Stimulated activated naive B cell treated with anti-CD40 and anti-IgM and Interleukin-4, amounts not matched to agents 10 μg/mL and 1 μg/mL and 100 μg/mL, for 72 hours (primary cell): ENCODE measurements around the gene SKOR2.

Experiments
- ATAC-seq, 2 donors: fragments of 150-1000 bp; cut with Tn5 transposase; replicated peaks; 2 replicates each; pipeline ENCODE4 v1.10.0; 2021; ENCODE audit warnings: moderate library complexity in 1 of 2
- DNase-seq: peaks from one replicate; pipeline ENCODE4 v3.0.0; 2021
- H3K27ac Mint-ChIP-seq: one replicate; pipeline ENCODE4 v1.8.0; 2022; ENCODE audit warnings: mild to moderate bottlenecking, mixed read lengths
- H3K27me3 Mint-ChIP-seq, 2 donors: one replicate each; pipeline ENCODE4 v1.8.0; 2022; ENCODE audit warnings: mixed read lengths in 2 of 2
- H3K36me3 Mint-ChIP-seq, 2 donors: one replicate each; pipeline ENCODE4 v1.8.0; 2022; ENCODE audit warnings: mixed read lengths in 2 of 2, mild to moderate bottlenecking in 1 of 2
- H3K4me1 Mint-ChIP-seq, 2 donors: one replicate each; pipeline ENCODE4 v1.8.0; 2022; ENCODE audit warnings: mixed read lengths in 2 of 2, mild to moderate bottlenecking in 1 of 2
- H3K4me3 Mint-ChIP-seq, 2 donors: one replicate each; pipeline ENCODE4 v1.8.0; 2022; ENCODE audit warnings: mild to moderate bottlenecking in 2 of 2, mixed read lengths in 2 of 2, moderate library complexity in 1 of 2
- H3K9me3 Mint-ChIP-seq, 2 donors: one replicate each; pipeline ENCODE4 v1.8.0; 2022; ENCODE audit warnings: mixed read lengths in 2 of 2, mild to moderate bottlenecking in 1 of 2

SKOR2 gene, protein sequence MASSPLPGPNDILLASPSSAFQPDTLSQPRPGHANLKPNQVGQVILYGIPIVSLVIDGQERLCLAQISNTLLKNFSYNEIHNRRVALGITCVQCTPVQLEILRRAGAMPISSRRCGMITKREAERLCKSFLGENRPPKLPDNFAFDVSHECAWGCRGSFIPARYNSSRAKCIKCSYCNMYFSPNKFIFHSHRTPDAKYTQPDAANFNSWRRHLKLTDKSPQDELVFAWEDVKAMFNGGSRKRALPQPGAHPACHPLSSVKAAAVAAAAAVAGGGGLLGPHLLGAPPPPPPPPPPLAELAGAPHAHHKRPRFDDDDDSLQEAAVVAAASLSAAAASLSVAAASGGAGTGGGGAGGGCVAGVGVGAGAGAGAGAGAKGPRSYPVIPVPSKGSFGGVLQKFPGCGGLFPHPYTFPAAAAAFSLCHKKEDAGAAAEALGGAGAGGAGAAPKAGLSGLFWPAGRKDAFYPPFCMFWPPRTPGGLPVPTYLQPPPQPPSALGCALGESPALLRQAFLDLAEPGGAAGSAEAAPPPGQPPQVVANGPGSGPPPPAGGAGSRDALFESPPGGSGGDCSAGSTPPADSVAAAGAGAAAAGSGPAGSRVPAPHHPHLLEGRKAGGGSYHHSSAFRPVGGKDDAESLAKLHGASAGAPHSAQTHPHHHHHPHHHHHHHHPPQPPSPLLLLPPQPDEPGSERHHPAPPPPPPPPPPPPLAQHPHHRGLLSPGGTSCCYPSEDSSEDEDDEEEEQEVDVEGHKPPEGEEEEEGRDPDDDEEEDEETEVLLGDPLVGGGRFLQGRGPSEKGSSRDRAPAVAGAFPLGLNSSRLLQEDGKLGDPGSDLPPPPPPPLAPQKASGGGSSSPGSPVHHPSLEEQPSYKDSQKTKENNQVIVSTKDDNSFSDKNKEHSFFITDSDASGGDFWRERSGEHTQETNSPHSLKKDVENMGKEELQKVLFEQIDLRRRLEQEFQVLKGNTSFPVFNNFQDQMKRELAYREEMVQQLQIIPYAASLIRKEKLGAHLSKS

DNA sequence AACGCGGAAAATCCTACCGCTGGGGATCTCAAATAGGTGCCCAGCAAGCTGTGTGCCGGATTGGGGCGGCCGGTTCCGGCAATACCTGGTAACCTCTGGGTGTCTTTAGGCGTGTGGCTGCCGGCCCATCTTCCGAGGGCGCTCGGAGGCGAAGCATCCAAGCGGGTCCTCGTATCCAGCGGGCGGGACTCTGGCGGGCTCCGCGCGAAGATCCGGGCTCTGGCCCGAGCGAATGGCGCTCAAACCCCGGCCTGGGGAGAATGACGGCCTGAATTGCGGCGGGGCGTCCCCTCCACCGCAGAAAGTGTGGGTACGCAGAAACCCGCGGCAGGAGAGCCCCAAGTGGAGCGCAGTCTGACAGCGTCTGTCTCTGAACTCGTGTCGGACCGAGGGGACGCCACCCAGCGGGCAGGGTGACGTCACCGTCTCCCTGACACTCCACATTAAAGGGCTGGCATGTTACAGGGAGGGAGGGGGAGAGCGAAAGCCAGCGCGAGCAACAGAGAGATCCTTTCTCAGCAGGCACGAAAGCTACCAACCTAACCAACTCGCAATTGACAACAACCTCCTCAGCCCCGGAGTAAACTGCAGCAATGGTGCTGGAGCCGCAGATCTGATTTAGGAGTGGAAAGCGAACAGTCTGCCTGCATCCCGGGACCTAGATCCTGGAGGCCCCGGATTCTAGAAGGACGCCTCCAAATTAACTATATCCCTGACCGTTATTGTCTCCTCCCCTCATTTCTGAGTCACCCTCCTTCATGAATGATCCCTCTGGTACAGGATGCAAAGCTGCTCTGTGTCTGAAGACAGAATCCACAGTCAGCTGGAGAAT, at the start of gene SKOR2:
Gene SKOR2 (minus strand): TSS at position 372 of the 832 bp plus-strand sequence. CDS start 2,477 bp downstream, outside the sequence.
- H3K4me1 Mint-ChIP-seq, result peaks cover 4 to 5% of the 10 kb centered on the region in 2 donors
- H3K36me3 Mint-ChIP-seq, result peaks cover 3 to 8% of the 10 kb centered on the region in 2 donors
- DNase-seq (no peak), ATAC-seq (peak in 1 of 2 donors; percentile 34)
- H3K9me3 Mint-ChIP-seq, result peaks cover 0 to 4% of the 10 kb centered on the region in 2 donors
- peak within 1 kb of the TSS; percentile 82 for H3K27ac Mint-ChIP-seq
- H3K27me3 Mint-ChIP-seq, result peaks cover 61 to 78% of the 10 kb centered on the region in 2 donors
- H3K4me3 Mint-ChIP-seq, result no peak within 1 kb of the TSS

DNA sequence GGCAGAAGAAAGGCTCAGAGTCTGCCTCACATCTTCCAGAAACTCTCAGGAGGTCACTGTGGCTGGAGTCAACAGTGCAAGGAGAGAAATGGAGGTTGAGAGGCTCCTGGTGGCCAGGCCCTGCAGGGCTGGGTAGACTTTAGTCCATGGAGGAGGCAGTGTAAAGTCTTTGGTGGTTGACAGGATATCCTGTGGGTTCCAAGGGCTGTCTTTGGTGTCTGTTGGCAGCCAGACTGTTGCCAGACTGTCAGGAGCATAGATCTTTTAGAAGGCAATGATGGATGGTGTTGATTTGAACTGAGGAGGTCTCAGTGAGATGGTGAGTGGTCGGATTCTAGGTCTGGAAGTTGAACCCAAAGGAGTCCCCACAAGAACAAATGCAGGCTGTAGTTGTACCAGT, 45.0 kb upstream of the SKOR2 start:
- ATAC-seq (no peak), DNase-seq (no peak)
- H3K27ac Mint-ChIP-seq, result no peak overlapping the region
- H3K4me3 Mint-ChIP-seq, result no peak overlapping the region
- H3K9me3 Mint-ChIP-seq, result peaks cover 9 to 10% of the 10 kb centered on the region in 2 donors
- H3K36me3 Mint-ChIP-seq, result no peaks in the 10 kb centered on the region
- H3K4me1 Mint-ChIP-seq, result no peaks in the 10 kb centered on the region
- peaks cover 15 to 21% of the 10 kb centered on the region in 2 donors for H3K27me3 Mint-ChIP-seq

DNA sequence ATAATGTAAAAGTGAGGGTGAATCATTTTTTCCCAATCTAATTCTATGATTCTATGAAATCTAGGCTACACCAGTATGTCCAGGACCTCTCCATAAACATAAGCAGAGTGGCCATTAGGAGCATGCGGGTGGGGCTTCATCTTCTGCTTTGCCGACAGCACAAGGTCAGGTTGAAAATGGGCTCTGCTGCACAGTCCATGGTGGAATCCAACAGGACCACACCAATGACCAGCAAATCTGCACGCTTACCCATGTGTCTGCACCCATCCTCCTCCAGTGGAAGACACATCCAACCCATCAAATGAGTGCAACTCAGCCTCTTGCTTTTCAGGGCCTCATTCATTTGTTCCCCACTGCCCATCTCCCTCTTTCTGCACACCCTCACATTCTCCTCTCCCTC, 43.3 kb upstream of the SKOR2 start:
- Mint-ChIP-seq H3K4me3 (no peak overlapping the region), H3K27me3 (peaks cover 18 to 26% of the 10 kb centered on the region in 2 donors), H3K4me1 (no peaks in the 10 kb centered on the region), H3K36me3 (no peaks in the 10 kb centered on the region), H3K9me3 (peaks cover 4% of the 10 kb centered on the region in 2 donors), H3K27ac (peak overlapping the region; percentile 21)
- DNase-seq (no peak), ATAC-seq (no peak)

DNA sequence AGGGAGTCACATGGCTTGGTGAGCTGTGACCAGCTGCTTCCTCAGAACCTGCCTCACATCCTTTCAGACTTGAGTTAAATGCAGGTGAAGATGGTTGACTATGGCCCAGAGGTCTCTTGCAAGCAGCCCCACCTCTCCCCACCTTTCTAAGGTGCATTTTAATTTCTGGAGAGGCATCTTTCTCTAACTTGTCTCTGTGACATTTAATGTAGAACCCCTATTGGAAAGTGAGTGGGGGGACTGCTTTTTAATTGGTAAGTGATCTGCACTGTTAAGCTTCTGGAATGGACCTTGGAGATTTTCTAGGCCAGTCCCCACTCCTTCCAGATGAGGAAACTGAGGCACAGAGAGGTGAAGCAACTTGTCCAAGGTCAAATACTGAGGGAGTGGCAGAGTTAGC, 37.3 kb upstream of the SKOR2 start:
- peaks cover 11 to 14% of the 10 kb centered on the region in 2 donors for H3K9me3 Mint-ChIP-seq
- ATAC-seq, result no peak
- peaks cover 26 to 32% of the 10 kb centered on the region in 2 donors for H3K27me3 Mint-ChIP-seq
- H3K4me3 Mint-ChIP-seq, result no peak overlapping the region
- DNase-seq, result no peak
- peaks cover 4% of the 10 kb centered on the region in 2 donors for H3K36me3 Mint-ChIP-seq
- H3K4me1 Mint-ChIP-seq, result peaks cover 7 to 10% of the 10 kb centered on the region in 2 donors
- H3K27ac Mint-ChIP-seq, result no peak overlapping the region

DNA sequence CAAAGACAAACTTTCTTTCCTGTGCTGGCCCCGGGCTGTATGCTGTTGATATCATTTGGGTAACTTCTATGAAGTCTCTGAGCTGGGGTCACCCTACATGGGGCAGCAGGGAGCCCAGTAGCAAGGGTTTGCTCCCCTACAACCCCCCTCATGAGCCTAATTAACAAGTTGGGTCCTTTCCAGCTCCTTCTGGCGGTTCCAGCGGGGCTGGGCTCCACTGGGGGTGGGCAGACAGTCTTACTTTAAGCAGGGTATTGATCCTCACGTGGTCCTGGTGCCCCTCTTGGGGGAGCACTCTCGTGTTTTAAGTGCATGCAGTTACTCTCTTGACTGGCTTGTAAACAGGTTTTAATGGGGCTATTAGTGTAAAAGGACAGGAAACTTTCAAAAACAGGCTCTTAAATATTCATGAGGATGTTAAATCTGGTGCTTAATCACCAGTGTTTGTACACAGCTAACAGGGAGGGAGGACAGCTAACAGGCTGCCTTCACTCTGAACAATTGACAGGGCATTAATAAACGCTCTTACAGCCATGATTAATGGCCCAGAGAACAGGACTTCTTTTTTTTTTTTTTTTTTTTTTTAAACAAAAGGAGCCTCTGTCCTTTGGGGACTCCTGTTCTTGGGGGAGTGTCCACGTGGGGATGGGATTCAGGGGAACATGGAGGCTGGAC, 36.6 kb upstream of the SKOR2 start:
- no peak for ATAC-seq
- no peak overlapping the region for H3K4me3 Mint-ChIP-seq
- DNase-seq, result no peak
- peaks cover 11 to 14% of the 10 kb centered on the region in 2 donors for H3K9me3 Mint-ChIP-seq
- H3K4me1 Mint-ChIP-seq, result peaks cover 7 to 10% of the 10 kb centered on the region in 2 donors
- no peak overlapping the region for H3K27ac Mint-ChIP-seq
- H3K27me3 Mint-ChIP-seq, result peaks cover 32 to 37% of the 10 kb centered on the region in 2 donors
- peaks cover 4% of the 10 kb centered on the region in 2 donors for H3K36me3 Mint-ChIP-seq

DNA sequence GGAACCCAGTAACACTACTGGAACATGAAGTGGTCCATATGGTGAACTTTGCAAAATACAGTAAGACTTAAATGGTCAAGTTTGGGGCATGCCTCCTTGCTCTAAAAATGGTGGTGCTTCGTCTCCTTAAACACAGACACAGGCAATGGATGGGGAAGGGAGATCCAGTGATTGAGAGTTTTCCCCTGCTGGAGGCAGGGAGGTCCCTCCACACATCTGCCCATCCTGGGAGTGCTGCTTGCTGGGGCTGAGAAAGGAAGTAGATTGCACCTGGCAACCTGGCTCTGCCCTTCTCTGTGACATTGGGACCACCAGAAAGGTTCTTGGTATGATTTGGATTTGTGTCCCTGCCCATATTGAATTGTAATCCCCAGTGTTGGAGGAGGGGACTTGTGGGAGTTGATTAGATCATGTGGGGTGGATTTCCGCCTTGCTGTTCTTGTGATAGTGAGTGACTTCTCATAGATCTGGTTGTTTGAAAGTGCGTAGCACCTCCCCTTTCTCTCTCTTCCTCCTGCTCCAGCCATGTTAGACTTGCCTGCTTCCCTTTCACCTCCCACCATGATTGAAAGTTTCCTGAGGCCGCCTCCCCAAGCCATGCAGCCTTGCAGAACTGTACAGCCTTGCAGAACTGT, 35.4 kb upstream of the SKOR2 start:
- H3K27me3 Mint-ChIP-seq, result peaks cover 28 to 29% of the 10 kb centered on the region in 2 donors
- H3K27ac Mint-ChIP-seq, result no peak overlapping the region
- no peak overlapping the region for H3K4me3 Mint-ChIP-seq
- H3K9me3 Mint-ChIP-seq, result peaks cover 11 to 14% of the 10 kb centered on the region in 2 donors
- ATAC-seq, result no peak
- peaks cover 4% of the 10 kb centered on the region in 2 donors for H3K36me3 Mint-ChIP-seq
- no peak for DNase-seq
- peaks cover 7 to 10% of the 10 kb centered on the region in 2 donors for H3K4me1 Mint-ChIP-seq

DNA sequence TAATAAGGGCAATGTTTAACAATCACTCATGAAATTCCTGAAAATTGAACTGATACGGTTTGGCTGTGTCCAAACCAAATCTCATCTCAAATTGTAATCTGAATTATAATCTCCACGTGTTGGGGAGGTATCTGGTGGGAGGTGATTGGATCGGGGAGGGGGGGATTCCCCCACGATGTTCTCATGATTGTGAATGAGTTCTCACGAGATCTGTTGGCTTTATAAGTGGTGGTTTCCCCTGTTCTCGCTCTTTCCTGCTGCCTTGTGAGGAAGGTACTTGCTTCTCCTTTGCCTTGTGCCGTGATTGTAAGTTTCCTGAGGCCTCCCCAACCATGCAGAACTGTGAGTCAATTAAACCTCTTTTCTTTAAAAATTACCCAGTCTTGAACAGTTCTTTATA, 34.0 kb upstream of the SKOR2 start:
- H3K27ac Mint-ChIP-seq, result no peak overlapping the region
- H3K9me3 Mint-ChIP-seq, result peaks cover 11 to 17% of the 10 kb centered on the region in 2 donors
- peaks cover 7 to 10% of the 10 kb centered on the region in 2 donors for H3K4me1 Mint-ChIP-seq
- peaks cover 26 to 29% of the 10 kb centered on the region in 2 donors for H3K27me3 Mint-ChIP-seq
- DNase-seq, result no peak
- peaks cover 4% of the 10 kb centered on the region in 2 donors for H3K36me3 Mint-ChIP-seq
- H3K4me3 Mint-ChIP-seq, result no peak overlapping the region
- no peak for ATAC-seq

DNA sequence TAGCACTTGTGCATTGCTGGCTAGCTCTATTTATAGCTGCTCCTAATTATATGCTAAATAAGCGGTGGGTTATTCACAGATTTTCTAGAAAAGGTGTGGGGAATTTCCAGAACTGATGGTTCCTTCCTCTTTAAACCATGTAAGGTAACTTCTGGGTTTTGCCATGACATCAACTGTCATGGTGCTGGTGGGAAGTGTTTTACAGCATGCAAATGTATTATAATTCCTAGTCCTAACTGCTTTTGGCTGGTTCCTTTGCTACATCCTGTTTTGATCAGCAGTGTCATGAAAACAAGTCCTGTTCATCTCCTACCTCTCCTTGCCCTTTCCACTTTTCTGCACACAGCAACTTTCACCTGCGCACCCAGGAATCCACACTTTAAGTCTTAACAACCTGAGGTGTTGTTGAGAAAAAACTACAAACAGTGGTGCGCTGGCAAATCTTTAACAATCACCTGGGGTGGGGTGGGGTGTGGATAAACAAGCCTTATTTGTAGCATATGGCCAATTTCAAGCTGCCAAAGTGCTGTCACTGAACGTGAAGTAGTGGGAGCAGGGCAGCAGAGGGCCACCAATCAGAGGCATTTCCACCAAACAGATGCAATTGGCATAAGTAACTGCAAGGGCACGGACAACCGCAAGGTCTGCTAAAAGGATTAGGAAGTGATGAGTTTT, 33.4 kb upstream of the SKOR2 start:
- Mint-ChIP-seq H3K36me3 (peaks cover 4% of the 10 kb centered on the region in 2 donors), H3K9me3 (peaks cover 11 to 17% of the 10 kb centered on the region in 2 donors)
- ATAC-seq, result peak; percentile 88 to 92

DNA sequence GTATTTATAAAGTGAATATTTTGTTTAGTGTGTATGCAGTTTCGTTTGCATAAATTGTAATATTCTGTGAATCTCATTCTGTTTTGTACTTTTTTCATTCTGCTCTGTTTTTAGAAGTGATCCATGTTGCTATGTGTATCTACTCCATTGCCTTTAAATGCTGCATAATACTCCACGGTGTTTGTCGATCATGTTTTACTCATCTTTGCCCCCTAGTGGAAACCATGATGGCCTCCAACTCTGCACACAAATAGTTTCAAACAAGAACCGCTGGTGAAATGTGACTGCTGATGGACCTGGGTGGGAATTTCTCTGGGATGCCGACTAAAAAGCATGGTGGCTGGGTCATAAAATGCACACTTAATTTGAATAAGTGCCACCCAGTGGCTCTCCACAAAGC, 32.0 kb upstream of the SKOR2 start:
- DNase-seq (no peak), ATAC-seq (no peak)
- Mint-ChIP-seq H3K4me3 (no peak overlapping the region), H3K9me3 (peaks cover 11 to 17% of the 10 kb centered on the region in 2 donors), H3K4me1 (peaks cover 7 to 10% of the 10 kb centered on the region in 2 donors), H3K27ac (no peak overlapping the region), H3K36me3 (peaks cover 4% of the 10 kb centered on the region in 2 donors), H3K27me3 (peaks cover 25 to 34% of the 10 kb centered on the region in 2 donors)

More for the DNA sequence above, 33.4 kb upstream of the SKOR2 start:
- peaks cover 7 to 10% of the 10 kb centered on the region in 2 donors for H3K4me1 Mint-ChIP-seq
- peaks cover 26 to 29% of the 10 kb centered on the region in 2 donors for H3K27me3 Mint-ChIP-seq
- H3K4me3 Mint-ChIP-seq, result no peak overlapping the region
- H3K27ac Mint-ChIP-seq, result peak overlapping the region; percentile 37
- peak; percentile 9 for DNase-seq

DNA sequence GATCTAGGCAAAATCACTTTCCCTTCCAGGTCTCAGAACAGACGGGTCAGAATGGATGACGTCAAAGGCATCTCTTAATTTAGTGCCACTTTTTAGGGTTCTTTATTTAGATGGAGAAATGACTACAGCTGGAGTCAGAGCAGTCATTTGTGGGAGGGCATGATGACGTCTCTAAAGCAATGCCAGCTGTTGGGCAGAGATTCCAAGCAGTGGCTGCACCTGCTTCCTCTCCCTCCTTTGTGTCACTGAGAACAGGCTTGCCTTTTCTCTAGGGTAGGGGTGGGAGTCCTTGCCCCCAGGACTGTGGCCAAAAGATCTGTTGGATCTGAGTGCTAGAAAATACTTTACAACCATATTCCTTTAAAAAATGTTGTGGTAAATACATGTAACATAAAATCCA, 28.7 kb upstream of the SKOR2 start:
- Mint-ChIP-seq H3K27me3 (peaks cover 28 to 47% of the 10 kb centered on the region in 2 donors), H3K36me3 (peaks cover 0 to 3% of the 10 kb centered on the region in 2 donors), H3K9me3 (peaks cover 10 to 11% of the 10 kb centered on the region in 2 donors), H3K4me1 (peaks cover 7 to 8% of the 10 kb centered on the region in 2 donors), H3K27ac (no peak overlapping the region), H3K4me3 (no peak overlapping the region)
- DNase-seq (no peak), ATAC-seq (no peak)

DNA sequence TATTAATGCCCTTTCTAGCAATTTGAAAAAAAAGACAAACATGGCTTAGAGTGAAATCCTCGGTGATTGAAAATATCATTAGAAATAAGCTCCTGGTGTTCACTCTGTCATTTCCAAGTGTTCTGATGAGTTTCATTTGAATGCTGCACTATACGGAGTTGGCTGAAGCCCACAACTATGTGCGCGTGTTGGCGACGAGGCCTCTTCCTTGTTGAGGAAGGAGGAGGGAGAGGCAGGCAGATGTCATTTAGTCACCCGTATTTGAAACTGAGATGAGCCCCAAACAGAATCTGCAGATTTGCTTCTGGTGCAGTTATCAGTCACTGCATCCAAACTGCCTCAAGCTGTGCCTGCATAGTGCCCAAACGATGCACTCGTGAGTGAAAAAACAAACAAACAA, 23.5 kb upstream of the SKOR2 start:
- Mint-ChIP-seq H3K36me3 (no peaks in the 10 kb centered on the region), H3K9me3 (peaks cover 3 to 4% of the 10 kb centered on the region in 2 donors), H3K4me3 (no peak overlapping the region), H3K4me1 (no peaks in the 10 kb centered on the region), H3K27ac (no peak overlapping the region), H3K27me3 (peaks cover 22 to 54% of the 10 kb centered on the region in 2 donors)
- DNase-seq (no peak), ATAC-seq (no peak)

DNA sequence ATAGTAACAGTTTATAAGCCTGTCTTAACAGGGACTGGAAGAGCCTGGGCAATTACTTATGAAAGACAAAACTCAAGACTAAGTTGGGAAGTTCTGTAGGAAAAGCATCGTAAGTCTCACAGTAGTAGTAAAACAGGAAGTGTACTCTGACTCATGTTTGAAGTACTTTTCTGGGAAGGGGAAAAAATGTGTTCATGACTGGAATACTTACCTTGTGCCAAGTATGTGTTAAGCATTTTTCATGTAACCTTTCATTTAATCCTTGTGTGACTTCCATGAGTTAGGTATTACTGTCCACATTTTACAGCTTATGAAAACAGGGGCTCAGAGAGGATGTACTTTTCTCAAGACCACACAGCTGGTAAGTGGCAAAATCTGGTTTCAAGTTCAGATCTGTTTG, 13.7 kb upstream of the SKOR2 start:
- Mint-ChIP-seq H3K4me3 (no peak overlapping the region), H3K27me3 (peaks cover 57 to 70% of the 10 kb centered on the region in 2 donors), H3K4me1 (peaks cover 1 to 14% of the 10 kb centered on the region in 2 donors), H3K27ac (no peak overlapping the region), H3K36me3 (no peaks in the 10 kb centered on the region), H3K9me3 (peaks cover under 1 to 2% of the 10 kb centered on the region in 2 donors)
- DNase-seq (no peak), ATAC-seq (no peak)
